ENCODE results near the gene CD300H.
"Not testable (repeated sequence)": the region's sequence is repeated elsewhere in the genome, so short reads cannot be mapped to it uniquely, and the experiment has no call there.

CD300H gene

GRCh38 chr17:74584292-74585060 lies 17.2 kb upstream of the CD300H start:
- DNase-seq (no peak), ATAC-seq (no peak)

- DNase-seq (no peak), ATAC-seq (no peak)
These were observed 15.3 kb upstream of the CD300H start for GRCh38 chr17:74582633-74583032.

GRCh38 chr17:74579900-74580299 lies 12.6 kb upstream of the CD300H start:
- DNase-seq (no peak), ATAC-seq (no peak)

GRCh38 chr17:74578979-74579378 lies 11.7 kb upstream of the CD300H start:
- no peak for DNase-seq
- ATAC-seq = no peak

GRCh38 chr17:74574489-74575142 lies 7.3 kb upstream of the CD300H start:
- no peak for ATAC-seq

GRCh38 chr17:74573635-74574034 lies 6.3 kb upstream of the CD300H start:
- not testable (repeated sequence) for DNase-seq, ATAC-seq

More at GRCh38 chr17:74574489-74575142, 7.3 kb upstream of the CD300H start:
- DNase-seq = no peak

- DNase-seq (no peak), ATAC-seq (no peak)
These were observed 5.9 kb upstream of the CD300H start for GRCh38 chr17:74573169-74573568.

GRCh38 chr17:74571621-74572270 lies 4.4 kb upstream of the CD300H start:
- ATAC-seq = peak; percentile 37
- DNase-seq = no peak

- DNase-seq = peak; percentile 49
- ATAC-seq = peak; percentile 78
These were observed 2.0 kb upstream of the CD300H start for GRCh38 chr17:74569020-74570003.

- DNase-seq = no peak
- ATAC-seq = no peak
These were observed 981 bp upstream of the CD300H start for GRCh38 chr17:74568106-74568873.

GRCh38 chr17:74566132-74566753 lies 1.1 kb downstream of the CD300H start:
- ATAC-seq = no peak
- peak; percentile 56 for DNase-seq

- DNase-seq (no peak), ATAC-seq (no peak)
These were observed 2.2 kb downstream of the CD300H start for GRCh38 chr17:74565126-74565525.

GRCh38 chr17:74563358-74563757 lies 4.0 kb downstream of the CD300H start:
- ATAC-seq = no peak
- DNase-seq = no peak

- no peak for DNase-seq
- ATAC-seq = no peak
These were observed 5.7 kb downstream of the CD300H start for GRCh38 chr17:74561586-74561985.

GRCh38 chr17:74558882-74559519 lies 8.3 kb downstream of the CD300H start:
- ATAC-seq = no peak
- DNase-seq = no peak

GRCh38 chr17:74558402-74558801 lies 8.9 kb downstream of the CD300H start:
- not testable (repeated sequence) for ATAC-seq, DNase-seq

GRCh38 chr17:74555427-74555940 lies 11.8 kb downstream of the CD300H start:
- no peak for ATAC-seq

GRCh38 chr17:74554909-74555308 lies 12.4 kb downstream of the CD300H start:
- DNase-seq (no peak), ATAC-seq (no peak)

More at GRCh38 chr17:74555427-74555940, 11.8 kb downstream of the CD300H start:
- no peak for DNase-seq

GRCh38 chr17:74552037-74552436 lies 15.3 kb downstream of the CD300H start:
- DNase-seq (no peak), ATAC-seq (no peak)

GRCh38 chr17:74550602-74551001 lies 16.7 kb downstream of the CD300H start:
- ATAC-seq = no peak
- no peak for DNase-seq

All from stimulated activated naive CD8-positive, alpha-beta T cell treated with anti-CD3 and anti-CD28 coated beads, Interleukin-15, Interleukin-2, amounts not matched to agents 100 U/mL and 50 U/mL, for 24 hours (primary cell).